NT2/D1 (cell line): ENCODE results near the gene LIF.
"Not testable (repeated sequence)": the region's sequence is repeated elsewhere in the genome, so short reads cannot be mapped to it uniquely, and the experiment has no call there.

ENCODE experiments used
- DNase-seq: peaks from one replicate; pipeline ENCODE4 v3.0.0-alpha.2; 2011; ENCODE audit warnings: low read depth, low spot score
- H3K27me3 ChIP-seq: 2 replicates; pipeline ENCODE4 v1.6.0; 2011; ENCODE audit warnings: mild to moderate bottlenecking; ENCODE audit not compliant: insufficient read length, insufficient read depth
- H3K36me3 ChIP-seq: 2 replicates; pipeline ENCODE4 v1.6.1; 2011; ENCODE audit warnings: mild to moderate bottlenecking, low read length, mixed read lengths; ENCODE audit not compliant: insufficient read depth, insufficient read length
- H3K4me1 ChIP-seq: 2 replicates; pipeline ENCODE4 v1.5.1; 2011; ENCODE audit not compliant: insufficient read depth, insufficient read length
- H3K4me3 ChIP-seq: 2 replicates; pipeline ENCODE4 v1.5.1; 2011; ENCODE audit warnings: low read depth; ENCODE audit not compliant: insufficient read length
- H3K9ac ChIP-seq: 2 replicates; pipeline ENCODE4 v1.6.0; 2011; ENCODE audit warnings: low read depth; ENCODE audit not compliant: insufficient read length
- H3K9me3 ChIP-seq: 2 replicates; pipeline ENCODE4 v1.5.1; 2011; ENCODE audit warnings: mild to moderate bottlenecking, low read length; ENCODE audit not compliant: insufficient read depth
- SUZ12 ChIP-seq: IDR thresholded peaks from 2 replicates; pipeline ENCODE4 v1.6.1; 2011; ENCODE audit not compliant: insufficient read length, insufficient read depth; ENCODE audit errors: extremely low read depth
- YY1 ChIP-seq: IDR thresholded peaks from 2 replicates; pipeline ENCODE4 v1.6.1; 2011; ENCODE audit not compliant: insufficient read length, insufficient read depth
- ZNF274 ChIP-seq: IDR thresholded peaks from 2 replicates; pipeline ENCODE4 v1.6.1; 2011; ENCODE audit warnings: mild to moderate bottlenecking, low read depth, low read length

Gene LIF

GRCh38 chr22:30221121-30221992 is 25.2 kb downstream of the LIF start:
- no peak for DNase-seq
- no peaks in the 10 kb centered on the region for H3K9me3 ChIP-seq
- H3K36me3 ChIP-seq, result no peaks in the 10 kb centered on the region
- H3K4me1 ChIP-seq, result peaks cover 3% of the 10 kb centered on the region
- no peak overlapping the region for H3K4me3 ChIP-seq
- TF ChIP-seq SUZ12 (no peak), YY1 (no peak), ZNF274 (no peak)
- no peak overlapping the region for H3K9ac ChIP-seq
- H3K27me3 ChIP-seq, result no peaks in the 10 kb centered on the region

GRCh38 chr22:30220338-30221012 is 26.1 kb downstream of the LIF start:
- Histone ChIP-seq H3K9me3 (no peaks in the 10 kb centered on the region), H3K4me1 (peaks cover 3% of the 10 kb centered on the region), H3K27me3 (no peaks in the 10 kb centered on the region), H3K36me3 (no peaks in the 10 kb centered on the region), H3K4me3 (no peak overlapping the region), H3K9ac (no peak overlapping the region)
- no peak for TF ChIP-seq YY1
- no peak for TF ChIP-seq SUZ12
- DNase-seq, result no peak

GRCh38 chr22:30219668-30220278 is 26.8 kb downstream of the LIF start:
- Histone ChIP-seq H3K9ac (no peak overlapping the region), H3K27me3 (no peaks in the 10 kb centered on the region), H3K4me1 (peaks cover 5% of the 10 kb centered on the region), H3K9me3 (no peaks in the 10 kb centered on the region), H3K36me3 (no peaks in the 10 kb centered on the region), H3K4me3 (no peak overlapping the region)
- TF ChIP-seq YY1 (no peak), SUZ12 (no peak), ZNF274 (no peak)
- DNase-seq, result no peak

GRCh38 chr22:30219049-30219654 is 27.4 kb downstream of the LIF start:
- H3K9ac ChIP-seq, result no peak overlapping the region
- no peak overlapping the region for H3K4me3 ChIP-seq
- peaks cover 5% of the 10 kb centered on the region for H3K4me1 ChIP-seq
- TF ChIP-seq SUZ12 (no peak), ZNF274 (no peak), YY1 (no peak)
- no peaks in the 10 kb centered on the region for H3K9me3 ChIP-seq
- H3K27me3 ChIP-seq, result no peaks in the 10 kb centered on the region
- no peak for DNase-seq
- no peaks in the 10 kb centered on the region for H3K36me3 ChIP-seq

- Histone ChIP-seq H3K36me3 (no peaks in the 10 kb centered on the region), H3K9ac (no peak overlapping the region), H3K9me3 (no peaks in the 10 kb centered on the region), H3K4me3 (no peak overlapping the region), H3K27me3 (no peaks in the 10 kb centered on the region), H3K4me1 (peaks cover 2% of the 10 kb centered on the region)
- TF ChIP-seq SUZ12, result no peak
- TF ChIP-seq YY1, result no peak
- TF ChIP-seq ZNF274, result no peak
- no peak for DNase-seq
Measured at GRCh38 chr22:30217698-30218560, 28.6 kb downstream of the LIF start.

- H3K36me3 ChIP-seq, result no peaks in the 10 kb centered on the region
- H3K4me1 ChIP-seq, result peaks cover 2% of the 10 kb centered on the region
- TF ChIP-seq YY1, result no peak
- TF ChIP-seq SUZ12, result no peak
- TF ChIP-seq ZNF274, result no peak
- H3K9me3 ChIP-seq, result no peaks in the 10 kb centered on the region
- H3K27me3 ChIP-seq, result no peaks in the 10 kb centered on the region
- no peak for DNase-seq
- H3K4me3 ChIP-seq, result no peak overlapping the region
- H3K9ac ChIP-seq, result no peak overlapping the region
Measured at GRCh38 chr22:30216710-30217109, 29.8 kb downstream of the LIF start.

- H3K27me3 ChIP-seq, H3K9me3 ChIP-seq, DNase-seq, H3K9ac ChIP-seq, H3K4me1 ChIP-seq, H3K4me3 ChIP-seq, H3K36me3 ChIP-seq: not testable (repeated sequence)
Measured at GRCh38 chr22:30216272-30216671, 30.3 kb downstream of the LIF start.
